RWPE2 (cell line): ENCODE data around the gene LRRC27.
A peak's percentile ranks its signal among the peaks of the same experiment; 100 is the strongest.
"Not testable (repeated sequence)": the region's sequence is repeated elsewhere in the genome, so short reads cannot be mapped to it uniquely, and the experiment has no call there.

Experiments used
- ATAC-seq: fragments of 200-7000 bp; cut with Tn5 transposase; 3 replicates; pipeline ENCODE4 v1.9.1; 2021; ENCODE audit warnings: low read depth
- DNase-seq: peaks from one replicate; pipeline ENCODE4 v3.0.0-alpha.2; 2020; ENCODE audit warnings: low spot score
- H3K27ac ChIP-seq: fragments of 450-650 bp; 2 replicates; pipeline ENCODE4 v1.5.1; 2017; ENCODE audit warnings: mild to moderate bottlenecking; ENCODE audit not compliant: poor library complexity, severe bottlenecking
- H3K27me3 ChIP-seq: fragments of 250-450 bp; sonication (Bioruptor Pico); 2 replicates; pipeline ENCODE4 v1.5.1; 2021; ENCODE audit warnings: mild to moderate bottlenecking, moderate library complexity; ENCODE audit not compliant: insufficient read depth, poor library complexity, severe bottlenecking
- H3K36me3 ChIP-seq: fragments of 250-450 bp; sonication (Bioruptor Pico); 2 replicates; pipeline ENCODE4 v1.5.1; 2020; ENCODE audit warnings: low read depth, mild to moderate bottlenecking, moderate library complexity
- H3K4me1 ChIP-seq: fragments of 250-450 bp; sonication (Bioruptor Pico); 2 replicates; pipeline ENCODE4 v1.5.1; 2021; ENCODE audit warnings: mild to moderate bottlenecking, moderate library complexity; ENCODE audit not compliant: insufficient read depth, poor library complexity, severe bottlenecking
- H3K4me3 ChIP-seq: fragments of 250-450 bp; sonication (Bioruptor Pico); 2 replicates; pipeline ENCODE4 v1.5.1; 2021; ENCODE audit warnings: mild to moderate bottlenecking, moderate library complexity; ENCODE audit not compliant: severe bottlenecking
- H3K9me3 ChIP-seq: fragments of 250-450 bp; sonication (Bioruptor Pico); 2 replicates; pipeline ENCODE4 v1.5.1; 2021; ENCODE audit warnings: mild to moderate bottlenecking, moderate library complexity; ENCODE audit not compliant: severe bottlenecking
- TF ChIP-seq, protein P1 (sequence below): fragments of 450-650 bp; IDR thresholded peaks from one replicate; pipeline ENCODE4 v1.5.1; 2017; ENCODE audit warnings: mild to moderate bottlenecking, moderate library complexity; ENCODE audit not compliant: poor library complexity, severe bottlenecking

Gene LRRC27

GRCh38 chr10:132376394-132376851, 44.4 kb downstream of the LRRC27 start:
- Histone ChIP-seq H3K36me3 (no peaks in the 10 kb centered on the region), H3K9me3 (no peaks in the 10 kb centered on the region), H3K27me3 (no peaks in the 10 kb centered on the region), H3K4me1 (no peaks in the 10 kb centered on the region), H3K4me3 (no peak overlapping the region), H3K27ac (no peak overlapping the region)
- TF ChIP-seq, protein P1, sequence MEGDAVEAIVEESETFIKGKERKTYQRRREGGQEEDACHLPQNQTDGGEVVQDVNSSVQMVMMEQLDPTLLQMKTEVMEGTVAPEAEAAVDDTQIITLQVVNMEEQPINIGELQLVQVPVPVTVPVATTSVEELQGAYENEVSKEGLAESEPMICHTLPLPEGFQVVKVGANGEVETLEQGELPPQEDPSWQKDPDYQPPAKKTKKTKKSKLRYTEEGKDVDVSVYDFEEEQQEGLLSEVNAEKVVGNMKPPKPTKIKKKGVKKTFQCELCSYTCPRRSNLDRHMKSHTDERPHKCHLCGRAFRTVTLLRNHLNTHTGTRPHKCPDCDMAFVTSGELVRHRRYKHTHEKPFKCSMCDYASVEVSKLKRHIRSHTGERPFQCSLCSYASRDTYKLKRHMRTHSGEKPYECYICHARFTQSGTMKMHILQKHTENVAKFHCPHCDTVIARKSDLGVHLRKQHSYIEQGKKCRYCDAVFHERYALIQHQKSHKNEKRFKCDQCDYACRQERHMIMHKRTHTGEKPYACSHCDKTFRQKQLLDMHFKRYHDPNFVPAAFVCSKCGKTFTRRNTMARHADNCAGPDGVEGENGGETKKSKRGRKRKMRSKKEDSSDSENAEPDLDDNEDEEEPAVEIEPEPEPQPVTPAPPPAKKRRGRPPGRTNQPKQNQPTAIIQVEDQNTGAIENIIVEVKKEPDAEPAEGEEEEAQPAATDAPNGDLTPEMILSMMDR = no peak
- DNase-seq (peak; percentile 30), ATAC-seq (no peak)

DNA sequence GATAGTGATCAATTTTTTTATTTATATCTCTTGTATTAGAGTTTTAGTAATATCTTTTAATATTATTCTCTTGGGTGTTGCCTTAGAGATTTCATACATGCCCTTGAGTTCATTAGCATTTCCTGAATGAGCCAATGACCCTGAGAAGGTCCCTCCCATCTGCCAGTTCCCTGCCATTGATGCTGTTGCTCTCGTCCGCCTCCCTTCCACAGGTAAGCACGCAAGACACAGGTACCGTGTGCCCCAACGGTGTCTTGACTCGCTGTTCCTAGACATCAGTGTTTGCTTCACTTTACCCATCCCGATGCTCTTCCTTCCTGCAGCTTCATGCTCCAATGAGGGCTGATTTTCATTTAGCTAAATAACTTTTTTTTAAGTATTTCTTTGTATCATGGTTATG, 45.3 kb downstream of the LRRC27 start:
- no peaks in the 10 kb centered on the region for H3K4me1 ChIP-seq
- no peaks in the 10 kb centered on the region for H3K27me3 ChIP-seq

GRCh38 chr10:132379026-132379425, 47.0 kb downstream of the LRRC27 start:
- not testable (repeated sequence) for H3K27ac ChIP-seq, H3K36me3 ChIP-seq, H3K4me3 ChIP-seq, H3K27me3 ChIP-seq, ATAC-seq, H3K9me3 ChIP-seq, H3K4me1 ChIP-seq, DNase-seq

More for the DNA sequence above, 45.3 kb downstream of the LRRC27 start:
- DNase-seq = peak; percentile 31
- Histone ChIP-seq H3K27ac (no peak overlapping the region), H3K4me3 (no peak overlapping the region), H3K9me3 (no peaks in the 10 kb centered on the region), H3K36me3 (no peaks in the 10 kb centered on the region)
- TF ChIP-seq, protein P1 = no peak
- no peak for ATAC-seq

DNA sequence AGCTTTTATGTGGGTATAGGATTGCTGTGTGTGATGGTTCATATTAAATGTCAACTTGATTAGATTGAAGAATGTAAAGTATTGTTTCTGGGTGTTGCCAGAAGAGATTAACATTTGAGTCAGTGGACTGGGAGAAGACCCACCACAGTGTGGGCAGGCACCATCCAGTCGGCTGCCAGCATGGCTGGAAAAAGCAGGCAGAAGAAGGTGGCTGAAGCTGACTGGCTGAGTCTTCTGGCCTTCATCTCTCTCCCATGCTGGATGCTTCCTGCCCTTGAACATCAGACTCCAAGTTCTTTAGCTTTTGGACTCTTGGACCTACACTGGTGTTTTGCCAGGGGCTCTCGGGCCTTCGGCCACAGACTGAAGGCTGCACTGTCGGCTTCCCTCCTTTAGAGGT, 49.0 kb downstream of the LRRC27 start:
- not testable (repeated sequence) for H3K27ac ChIP-seq, H3K27me3 ChIP-seq, H3K9me3 ChIP-seq, H3K4me3 ChIP-seq, H3K36me3 ChIP-seq, ATAC-seq, H3K4me1 ChIP-seq
- DNase-seq = peak; percentile 14

- no peak for ATAC-seq
- Histone ChIP-seq H3K27me3 (no peaks in the 10 kb centered on the region), H3K9me3 (no peaks in the 10 kb centered on the region), H3K4me1 (no peaks in the 10 kb centered on the region), H3K27ac (no peak overlapping the region), H3K4me3 (no peak overlapping the region), H3K36me3 (no peaks in the 10 kb centered on the region)
- TF ChIP-seq, protein P1 = no peak
- no peak for DNase-seq
Measured at GRCh38 chr10:132381741-132382140, 49.7 kb downstream of the LRRC27 start.

- DNase-seq = peak; percentile 29
- ATAC-seq = peak; percentile 40; the same call in 2 of the 3 replicates
Measured at GRCh38 chr10:132382231-132382922, 50.4 kb downstream of the LRRC27 start.

More at GRCh38 chr10:132382231-132382922, 50.4 kb downstream of the LRRC27 start:
- Histone ChIP-seq H3K36me3 (no peaks in the 10 kb centered on the region), H3K9me3 (no peaks in the 10 kb centered on the region), H3K4me1 (no peaks in the 10 kb centered on the region), H3K27ac (no peak overlapping the region), H3K4me3 (no peak overlapping the region), H3K27me3 (no peaks in the 10 kb centered on the region)
- TF ChIP-seq, protein P1 = no peak
